LoVo (cell line): ENCODE data around the gene MYCL.

Experiments
- DNase-seq: peaks from one replicate; pipeline ENCODE4 v3.0.0-alpha.2; 2016; ENCODE audit warnings: low spot score

MYCL gene

GRCh38 chr1:39901714-39902459, at the start of gene MYCL:
MYCL (minus strand) TSS chr1:39901917; CDS start chr1:39901434, 483 bp downstream.
- DNase-seq: peak; percentile 90

GRCh38 chr1:39949891-39950290, 48.2 kb upstream of the MYCL start:
- DNase-seq: no peak

DNA sequence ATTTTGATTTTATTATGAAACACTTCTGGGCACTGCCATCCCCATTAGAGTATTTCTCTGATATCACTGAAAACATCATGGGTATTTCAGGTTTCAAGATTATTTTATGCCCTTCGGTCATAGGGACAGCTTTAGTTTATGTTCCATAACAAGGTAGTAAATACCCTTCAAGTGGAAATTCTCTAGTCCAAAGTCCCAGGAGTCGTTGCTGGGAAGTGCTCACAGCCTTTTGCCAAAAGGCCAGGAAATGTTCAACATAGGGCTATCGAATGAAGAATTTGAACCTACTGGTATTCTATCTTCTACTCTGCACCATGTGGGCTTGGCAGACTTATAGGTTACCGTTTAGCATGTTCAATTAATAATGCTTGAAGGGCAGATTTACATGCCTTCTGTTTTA, 45.5 kb upstream of the MYCL start:
- DNase-seq: no peak

GRCh38 chr1:39946216-39946615, 44.5 kb upstream of the MYCL start:
- no peak for DNase-seq

DNA sequence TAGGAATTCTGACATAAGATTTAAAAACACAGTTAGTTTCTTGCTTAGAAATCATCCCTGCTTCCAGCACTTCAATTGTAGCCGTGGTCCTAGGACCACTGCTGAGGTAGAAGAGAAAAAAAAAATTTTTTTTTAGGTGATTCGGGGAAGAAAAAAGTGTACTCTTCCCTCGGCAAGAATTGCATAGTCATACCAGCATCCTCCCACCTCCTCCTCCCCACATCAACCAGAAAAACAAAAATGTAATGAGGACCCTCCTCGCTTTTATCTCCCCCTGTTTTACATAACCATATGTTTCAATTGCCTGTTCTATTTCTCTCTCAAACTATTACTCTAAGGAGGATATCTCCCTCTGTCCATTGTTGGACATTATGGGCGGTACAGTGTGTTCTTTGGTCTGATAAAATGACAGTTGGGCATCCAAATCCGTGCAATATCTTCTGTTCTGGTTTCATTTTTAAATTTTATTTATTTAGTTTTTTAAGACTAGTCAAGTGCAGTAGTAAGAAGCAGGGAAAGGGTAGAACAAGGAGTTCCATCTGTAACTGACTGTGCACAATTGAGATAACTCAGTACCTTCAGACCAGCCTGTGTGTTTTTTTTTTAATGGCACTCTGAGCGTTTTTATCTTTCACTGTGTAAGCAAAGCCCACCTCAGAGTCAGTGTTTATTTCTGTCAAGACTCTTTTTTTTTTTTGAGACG, 42.8 kb upstream of the MYCL start:
- DNase-seq: no peak

- peak; percentile 62 for DNase-seq
These were observed 42.0 kb upstream of the MYCL start for GRCh38 chr1:39943471-39944290.

DNA sequence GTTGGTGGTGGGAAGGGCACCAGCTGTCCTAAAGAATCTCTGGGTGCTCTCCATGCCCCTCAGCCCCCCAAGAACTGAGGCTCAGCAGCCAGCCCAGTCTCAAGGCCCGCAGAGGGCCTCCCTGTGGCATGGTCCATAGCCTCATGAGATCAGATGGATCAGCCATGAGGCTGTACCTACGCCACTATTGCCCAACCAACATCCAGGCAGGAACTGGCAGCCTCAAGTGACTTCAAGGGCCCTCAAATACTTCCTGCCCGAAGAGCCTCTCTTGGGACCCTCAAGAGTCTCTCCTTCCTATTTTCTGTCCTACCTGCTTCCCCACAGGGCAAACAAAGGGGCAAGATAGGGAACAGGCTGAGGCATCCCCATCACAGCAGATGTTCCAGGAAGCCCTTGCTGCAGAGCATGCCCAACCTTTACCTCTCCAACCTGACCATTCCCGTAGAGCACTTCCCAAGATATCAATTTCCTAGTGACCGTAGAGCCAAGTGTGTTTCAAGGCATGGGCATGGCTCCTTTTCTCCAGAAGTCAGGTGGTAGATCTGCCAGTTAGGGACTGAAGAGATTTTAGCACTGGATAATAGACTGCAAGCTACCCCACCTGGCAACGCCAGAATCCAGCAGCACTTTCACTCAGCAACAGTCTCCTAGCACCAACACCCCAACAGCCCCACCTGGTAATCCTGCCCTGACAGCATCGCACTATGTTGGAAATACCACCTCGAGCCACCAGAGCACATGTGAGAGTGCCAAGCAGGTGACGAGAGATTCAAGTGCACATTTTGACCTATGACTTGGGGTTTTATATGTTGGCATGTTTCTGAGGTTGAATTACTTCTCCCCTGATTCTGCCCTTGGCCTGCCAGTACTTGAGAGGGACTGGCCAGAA, 39.5 kb upstream of the MYCL start:
- no peak for DNase-seq

DNA sequence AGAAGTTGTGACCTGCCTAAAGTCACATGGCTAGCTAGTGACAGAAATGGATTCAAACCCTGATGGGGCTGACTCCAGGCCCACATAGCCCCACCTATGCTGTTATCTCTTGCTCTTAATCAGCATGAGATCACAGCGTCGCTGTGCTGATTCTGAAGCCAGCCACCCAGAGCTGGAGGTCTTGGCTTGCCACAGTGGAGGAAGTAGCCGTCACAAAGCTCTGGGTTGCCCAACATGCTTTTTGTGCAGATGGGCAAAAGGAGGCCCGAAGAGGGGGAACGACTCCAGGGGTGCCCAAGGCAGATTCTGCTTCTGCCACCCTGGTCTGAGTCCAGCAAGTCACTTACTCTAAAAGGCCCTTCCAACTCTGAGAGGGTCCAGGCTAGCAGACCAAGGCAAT, 38.5 kb upstream of the MYCL start:
- DNase-seq: no peak

- DNase-seq: no peak
These were observed 37.1 kb upstream of the MYCL start for GRCh38 chr1:39938856-39939255.

- DNase-seq: no peak
These were observed 35.2 kb upstream of the MYCL start for GRCh38 chr1:39936724-39937491.

DNA sequence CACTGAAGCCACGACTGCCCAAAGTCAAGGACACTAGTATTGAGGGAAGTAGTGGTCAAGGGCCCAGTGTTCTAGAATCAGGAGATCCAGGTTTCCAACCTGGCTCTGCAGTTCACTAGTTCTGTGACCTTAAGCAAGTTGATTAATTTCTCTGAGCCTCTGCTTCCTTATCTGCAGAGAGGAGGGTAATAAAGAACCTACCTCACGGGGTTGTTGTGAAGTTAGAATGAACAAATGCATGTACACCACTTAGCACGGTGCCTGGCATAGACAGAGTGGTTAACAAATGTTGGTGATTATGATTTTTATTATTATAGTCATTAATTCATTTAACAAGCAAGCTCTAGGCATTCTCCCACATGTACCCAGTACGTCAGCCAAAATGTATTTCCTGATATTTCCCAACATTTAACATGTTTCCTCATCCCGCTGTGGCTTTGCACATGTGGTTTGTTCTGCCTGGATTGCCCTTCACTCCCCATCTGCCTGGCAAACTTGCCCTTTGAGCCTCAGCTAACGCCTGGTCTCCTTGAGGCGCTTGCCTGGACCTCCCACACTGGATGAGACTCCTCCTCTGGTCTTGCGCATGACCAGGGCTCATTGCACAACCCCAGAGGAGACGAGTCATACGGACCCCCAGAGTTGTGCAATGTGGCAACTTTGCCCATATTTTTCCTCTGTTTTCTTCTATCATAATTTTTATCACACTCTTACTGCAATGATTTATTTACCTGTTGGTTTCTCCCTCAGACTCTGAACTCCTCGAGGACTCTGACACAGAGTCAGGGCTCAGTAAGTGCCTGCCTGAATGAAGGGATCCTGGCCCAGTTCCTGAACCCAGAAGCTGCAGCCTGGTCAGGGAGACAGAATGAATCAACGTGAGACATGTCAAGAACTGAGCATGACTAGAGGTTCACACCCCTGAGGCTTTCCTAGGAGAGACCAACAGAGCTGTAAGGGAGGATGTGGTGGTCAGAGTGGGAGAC, 32.5 kb upstream of the MYCL start:
- peak; percentile 63 for DNase-seq

DNA sequence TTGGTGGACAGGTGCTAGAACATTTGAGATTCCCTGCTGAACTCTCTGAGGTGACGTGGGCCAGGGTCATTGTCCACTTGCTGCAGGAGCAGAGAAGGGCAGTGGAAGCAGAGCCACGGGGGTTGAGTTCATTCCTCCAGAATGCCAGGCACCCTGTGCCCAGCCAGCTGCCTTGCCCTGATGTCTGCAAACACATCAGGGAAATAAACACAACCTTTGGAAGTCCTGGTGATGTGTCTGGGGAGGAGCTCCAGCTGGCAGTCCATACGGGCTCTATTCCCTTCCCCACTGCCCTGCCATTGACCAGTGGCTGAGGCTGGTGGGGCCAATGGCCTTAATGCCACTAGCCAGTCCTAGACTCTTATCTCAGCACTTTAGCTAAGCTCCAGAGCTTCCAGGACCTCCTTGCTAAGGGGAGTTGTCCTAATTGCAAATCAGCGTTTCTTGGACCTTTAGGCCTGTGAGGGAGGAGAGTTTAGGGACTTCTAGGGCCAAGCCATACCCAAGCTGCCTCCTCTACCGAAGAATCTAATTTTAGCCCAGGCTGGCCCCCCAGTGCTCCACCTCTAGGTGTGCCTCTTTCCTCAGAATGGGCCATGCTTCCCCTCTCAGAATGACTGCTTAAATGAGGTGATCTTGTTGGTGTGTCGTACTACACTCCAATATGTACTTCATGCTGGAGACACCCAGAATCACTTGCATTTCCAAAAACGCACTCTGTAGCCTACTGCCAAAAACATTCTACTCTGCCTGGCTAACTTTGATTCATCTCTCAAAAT, 27.3 kb upstream of the MYCL start:
- DNase-seq: no peak

DNA sequence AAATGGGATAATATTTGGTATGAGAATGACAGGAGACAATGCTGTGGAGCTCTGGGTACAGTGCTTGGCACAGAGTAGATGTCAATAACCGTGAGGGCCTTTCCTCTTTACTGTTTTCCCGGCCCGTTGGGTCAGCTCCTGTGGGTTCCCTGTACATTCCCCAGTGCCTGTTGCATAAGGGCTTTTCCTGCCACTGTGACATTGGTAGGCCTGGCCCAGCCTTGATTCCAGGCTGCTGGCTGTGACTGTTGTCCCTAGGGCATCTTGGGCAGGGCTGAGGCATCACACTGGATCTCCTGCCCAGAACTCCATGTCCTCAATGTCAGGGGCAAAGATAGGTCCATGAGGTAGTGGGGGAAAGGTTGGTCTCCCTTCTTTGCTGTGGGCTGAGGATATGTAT, 25.8 kb upstream of the MYCL start:
- DNase-seq: no peak

- no peak for DNase-seq
These were observed 25.1 kb upstream of the MYCL start for GRCh38 chr1:39926820-39927219.

- DNase-seq: no peak
These were observed 24.7 kb upstream of the MYCL start for GRCh38 chr1:39926343-39926793.

GRCh38 chr1:39925721-39926342, 24.1 kb upstream of the MYCL start:
- no peak for DNase-seq

GRCh38 chr1:39922251-39922688, 20.6 kb upstream of the MYCL start:
- DNase-seq: no peak

- DNase-seq: peak; percentile 78
These were observed 17.8 kb upstream of the MYCL start for GRCh38 chr1:39919545-39919944.
